Heart right ventricle (tissue), 16 donors: ENCODE measurements around the gene ZMYND8. TPM values are rescaled to one million over a fixed set of nuclear protein-coding genes. Genes with fewer than 3 reads are reported as not detected.
"Not testable (repeated sequence)": the region's sequence is repeated elsewhere in the genome, so short reads cannot be mapped to it uniquely, and the experiment has no call there.

Experiments used
- ATAC-seq, 8 donors: fragments of 200-7000 bp; cut with Tn5 transposase; one replicate each; pipeline ENCODE4 v1.9.1; 2020; ENCODE audit warnings: mild to moderate bottlenecking in 8 of 8, moderate library complexity in 8 of 8, moderate number of reproducible peaks in 1 of 8
- DNase-seq, 2 donors: peaks; one replicate each; pipeline ENCODE4 v3.0.0-alpha.2; 2020
- H3K27ac ChIP-seq, 10 donors: fragments of 200-600 bp; sonication (generic) in 2 of 10; one replicate each; pipeline versions ENCODE4 v1.5.0 to v1.8.0; 2020 to 2022; ENCODE audit warnings: mild to moderate bottlenecking in 3 of 10
- H3K27me3 ChIP-seq, 7 donors: fragments of 200-600 bp; one replicate each; pipeline ENCODE4 v1.8.0; 2021 to 2022; ENCODE audit warnings: mild to moderate bottlenecking in 2 of 7
- H3K36me3 ChIP-seq, 9 donors: fragments of 200-600 bp; sonication (generic) in 1 of 9; one replicate each; pipeline versions ENCODE4 v1.5.0 to v1.8.0; 2020 to 2022; ENCODE audit warnings: mild to moderate bottlenecking in 2 of 9
- H3K4me1 ChIP-seq, 9 donors: fragments of 200-600 bp; sonication (generic) in 1 of 9; one replicate each; pipeline versions ENCODE4 v1.5.0 to v1.8.0; 2020 to 2022; ENCODE audit warnings: mild to moderate bottlenecking in 4 of 9
- H3K4me3 ChIP-seq, 10 donors: fragments of 200-600 bp; sonication (generic) in 2 of 10; one replicate each; pipeline versions ENCODE4 v1.5.0 to v1.8.0; 2020 to 2022; ENCODE audit warnings: mild to moderate bottlenecking in 7 of 10, moderate library complexity in 2 of 10
- H3K9me3 ChIP-seq, 11 donors: fragments of 200-600 bp in 10 of 11; sonication (generic) in 2 of 11; one replicate each; pipeline versions ENCODE4 v1.5.0 to v1.8.0; 2013 to 2022; ENCODE audit warnings: mild to moderate bottlenecking in 2 of 11, control low read depth in 1 of 11, moderate library complexity in 1 of 11
- CTCF ChIP-seq, 9 donors: fragments of 200-600 bp; sonication (generic) in 2 of 9; IDR thresholded peaks; one replicate each; pipeline versions ENCODE4 v1.5.0 to v1.8.0; 2021 to 2022; ENCODE audit warnings: antibody characterized with exemption in 9 of 9, mild to moderate bottlenecking in 5 of 9, moderate library complexity in 1 of 9
- WGBS, 2 donors: extraction: QIAGEN DNeasy Blood & Tissue Kit; methylation state at CpG; one replicate each; pipeline ENCODE4 v1.1.7; 2013; ENCODE audit warnings: inconsistent platforms in 1 of 2; 5-methylcytosine and 5-hydroxymethylcytosine counted together
- intact Hi-C, 10 donors: fragments of 100-400 bp; cut with DNase I; formaldehyde crosslinking; loops; one replicate each; pipeline versions ENCODE4 v1.11.1 to v1.14.2; 2022
- polyA plus RNA-seq, 2 donors: library from polyadenylated mRNA; stranded (reverse); fragments of 200-250 nt; gene quantifications; one replicate each; pipeline ENCODE4 v1.2.3, GENCODE V29; 2013
- total RNA-seq, 10 donors: library from RNA; stranded (reverse); fragmentation: NEBNext Ultra II Directional in 3 of 10; extraction: Animal tissue kit (Norgen Biotek cat#: 25700) in 3 of 10; gene quantifications; one replicate each; pipeline versions ENCODE4 v1.2.1 to v1.2.4, GENCODE V29; 2021 to 2023
- donor health status: Arrhythmogenic right ventricular cardiomyopathy.
- donor health status: ischemic (EF 13 %, LVEDD 7.1; RV severe dilation, severe dysfunction).
- donor health status: healthy with polysubstance abuse.
- donor health status: DM: no; HTN: yes; CAD: no.
- donor health status: DM: no; HTN: no; CAD: no.
- donor health status: ischemic (EF 25% LVEDD 6.9; RV normal size, moderate dysfunction).
- donor health status: ischemic (EF 25% LVEDD 5.7; RV mildly dilated, moderate dysfunction).
- donor health status: healthy.
- donor health status: DM: yes; HTN: yes; CAD: no.
- donor health status: Ischemic cardiomyopathy.
- donor health status: ischemic (EF 35%, LVEDD 5.7; RV mildly dilated, moderate dysfunction).
- donor health status: nonischemic (EF 11% LVEDD 7.7; RV severe dilation, severe dysfunction).
- donor health status: DM: yes; HTN: yes; CAD: no.
- donor health status: PGD.
- donor health status: ischemic (EF 29% LVEDD 5.4; RV normal size, mild dysfunction).
- donor health status: nonischemic (EF 23%, LVEDD 6.1; RV moderate dilation, normal function).

Gene ZMYND8
- total and polyA plus RNA-seq, 12 donors, result 6.4 to 39.0 (median 28.0) TPM

DNA sequence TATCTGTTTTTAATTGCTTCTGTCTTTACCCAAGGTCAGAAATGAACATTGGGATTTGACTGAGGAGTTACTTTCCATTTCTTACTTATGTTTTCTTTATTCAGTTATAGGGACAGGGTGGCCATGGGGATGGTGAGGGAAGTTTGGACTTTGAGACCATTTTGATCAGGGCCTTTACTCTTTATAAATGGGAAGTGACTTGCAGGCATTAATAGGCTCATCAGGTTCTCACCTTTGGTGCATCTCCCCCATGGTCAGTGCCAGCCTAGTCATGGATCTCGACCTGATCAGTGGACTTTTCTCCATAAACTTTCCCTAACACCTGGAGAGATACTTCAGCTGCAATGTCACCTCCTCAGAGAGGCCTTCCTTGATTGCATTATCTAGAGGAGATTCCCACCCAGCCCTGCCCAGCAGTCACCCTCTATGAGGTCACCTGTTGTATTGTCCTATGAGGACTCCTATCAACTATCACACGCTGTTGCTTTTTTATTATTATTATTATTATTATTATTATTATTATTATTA is 16.8 kb upstream of the ZMYND8 start:
- intact Hi-C loops, result no loop called here
- no peak overlapping the region for H3K27ac ChIP-seq
- ATAC-seq, result no peak

GRCh38 chr20:47370850-47371782 is 14.6 kb upstream of the ZMYND8 start:
- no peaks in the 10 kb centered on the region for H3K9me3 ChIP-seq
- no peaks in the 10 kb centered on the region for H3K27me3 ChIP-seq
- WGBS, 2 donors, result 89% methylated on average over 15 of the region's 15 CpGs
- TF ChIP-seq CTCF (IDR thresholded peaks at IDR 0.05), result no peak
- no peak for ATAC-seq
- H3K4me1 ChIP-seq, result no peaks in the 10 kb centered on the region
- intact Hi-C loops, result no loop called here
- H3K4me3 ChIP-seq, result no peak overlapping the region
- no peak for DNase-seq
- H3K27ac ChIP-seq, result no peak overlapping the region
- H3K36me3 ChIP-seq, result no peaks in the 10 kb centered on the region

More for the DNA sequence above, 16.8 kb upstream of the ZMYND8 start:
- H3K4me3 ChIP-seq, result no peak overlapping the region
- 87 to 96% methylated on average over 2 of the region's 2 CpGs for WGBS, 2 donors
- no peak for DNase-seq
- no peaks in the 10 kb centered on the region for H3K27me3 ChIP-seq
- no peaks in the 10 kb centered on the region for H3K36me3 ChIP-seq
- H3K9me3 ChIP-seq, result no peaks in the 10 kb centered on the region
- H3K4me1 ChIP-seq, result peaks cover 0 to 4% (median 0%) of the 10 kb centered on the region in 9 donors
- TF ChIP-seq CTCF (IDR thresholded peaks at IDR 0.05), result no peak

DNA sequence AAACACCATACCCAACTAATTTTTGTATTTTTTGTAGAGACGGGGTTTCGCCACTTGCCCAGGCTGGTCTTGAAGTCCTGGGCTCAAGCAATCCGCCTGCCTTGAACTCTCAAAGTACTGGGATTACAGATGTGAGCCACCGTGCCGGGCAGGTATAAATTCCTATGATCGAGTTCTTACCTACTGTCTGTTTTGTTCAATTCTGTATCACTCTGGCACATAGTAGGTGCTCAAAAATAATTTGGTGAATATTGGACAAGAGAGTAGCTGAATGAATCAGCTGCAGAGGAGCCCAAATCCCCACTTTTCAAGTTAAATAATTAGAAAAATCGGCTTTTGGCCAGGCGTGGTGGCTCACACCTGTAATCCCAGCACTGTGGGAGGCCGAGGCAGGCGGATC is 13.7 kb upstream of the ZMYND8 start:
- Histone ChIP-seq H3K9me3 (no peaks in the 10 kb centered on the region), H3K27me3 (no peaks in the 10 kb centered on the region), H3K27ac (no peak overlapping the region), H3K4me3 (no peak overlapping the region), H3K36me3 (no peaks in the 10 kb centered on the region), H3K4me1 (peaks cover 0 to 2% (median 0%) of the 10 kb centered on the region in 9 donors)
- no peak for DNase-seq
- 96 to 99% methylated on average over 10 of the region's 10 CpGs for WGBS, 2 donors
- TF ChIP-seq CTCF (IDR thresholded peaks at IDR 0.05), result no peak
- intact Hi-C loops, result no loop called here
- ATAC-seq, result no peak

DNA sequence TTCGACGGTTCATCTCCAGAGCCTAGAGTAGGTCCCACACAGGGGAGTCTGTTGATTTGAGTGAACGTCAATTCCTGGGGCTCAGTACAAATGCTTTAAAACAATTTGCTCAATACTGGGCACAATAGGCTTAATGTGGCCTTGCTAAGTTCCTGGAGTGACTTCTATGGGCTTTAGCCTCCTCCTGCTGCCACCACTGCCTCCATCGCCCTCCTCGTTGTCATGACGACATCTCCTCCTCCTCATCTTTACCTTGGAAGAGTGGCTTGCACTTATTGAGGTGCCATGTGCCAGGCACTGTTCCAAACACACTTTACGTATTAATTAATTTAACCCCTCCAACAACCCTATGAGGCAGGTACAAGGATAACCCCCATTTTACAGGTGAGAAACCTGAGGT is 11.8 kb upstream of the ZMYND8 start:
- intact Hi-C loops, result loop anchor here in 2 of 10 donors (5.0 kb wide), 2 partner anchors 76 to 86 kb away; no protein-coding TSS in a partner anchor
- H3K9me3 ChIP-seq, result no peaks in the 10 kb centered on the region

GRCh38 chr20:47366301-47366700 is 9.8 kb upstream of the ZMYND8 start:
- intact Hi-C loops, result loop anchor here in 2 of 10 donors (5.0 kb wide), 2 partner anchors 74 to 84 kb away; no protein-coding TSS in a partner anchor
- H3K4me3 ChIP-seq, ATAC-seq, H3K27ac ChIP-seq, DNase-seq, H3K27me3 ChIP-seq, H3K9me3 ChIP-seq, H3K36me3 ChIP-seq: not testable (repeated sequence)
- WGBS, 2 donors, result 94 to 95% methylated on average over 11 of the region's 11 CpGs
- peaks cover 2 to 18% (median 13%) of the 10 kb centered on the region in 9 donors for H3K4me1 ChIP-seq

More for the DNA sequence above, 11.8 kb upstream of the ZMYND8 start:
- Histone ChIP-seq H3K27ac (no peak overlapping the region), H3K4me3 (no peak overlapping the region), H3K27me3 (no peaks in the 10 kb centered on the region), H3K4me1 (peaks cover 0 to 5% (median 0%) of the 10 kb centered on the region in 9 donors), H3K36me3 (no peaks in the 10 kb centered on the region)
- DNase-seq (no peak), ATAC-seq (no peak)
- TF ChIP-seq CTCF (IDR thresholded peaks at IDR 0.05), result no peak
- 92 to 94% methylated on average over 7 of the region's 7 CpGs for whole genome bisulfite sequencing, 2 donors
